Gastroesophageal sphincter (tissue), 4 donors: Measurements from ENCODE around the gene USP49. TPM values are rescaled to one million over a fixed set of nuclear protein-coding genes. Genes with fewer than 3 reads are reported as not detected.

Experiments used
- ATAC-seq: fragments of 150-250 bp; one replicate; pipeline ENCODE4 v1.9.1; 2016; ENCODE audit warnings: mild to moderate bottlenecking, moderate library complexity
- H3K27ac ChIP-seq, 4 donors: fragments of 200-600 bp; sonication (generic) in 3 of 4; 1 replicate in 3 of 4; 2 replicates in 1 of 4; pipeline ENCODE4 v1.5.1; 2016 to 2019
- H3K27me3 ChIP-seq: fragments of 200-600 bp; sonication (generic); one replicate; pipeline ENCODE4 v1.5.1; 2019
- H3K36me3 ChIP-seq, 2 donors: fragments of 200-600 bp; sonication (generic); one replicate each; pipeline ENCODE4 v1.5.1; 2019; ENCODE audit warnings: control low read depth in 1 of 2
- H3K4me1 ChIP-seq, 3 donors: fragments of 200-600 bp; sonication (generic); 1 replicate in 2 of 3; 2 replicates in 1 of 3; pipeline ENCODE4 v1.5.1; 2016 to 2019; ENCODE audit warnings: control low read depth in 2 of 3
- H3K4me3 ChIP-seq, 2 donors: fragments of 200-600 bp; sonication (generic); one replicate each; pipeline ENCODE4 v1.5.1; 2019; ENCODE audit warnings: mild to moderate bottlenecking in 1 of 2, moderate library complexity in 1 of 2
- H3K9me3 ChIP-seq, 3 donors: fragments of 200-600 bp; sonication (generic); one replicate each; pipeline ENCODE4 v1.5.1; 2017 to 2019; ENCODE audit warnings: control low read depth in 2 of 3
- CTCF ChIP-seq, 4 experiments: fragments of 200-600 bp in 2 of 4; fragments of 450-650 bp in 2 of 4; sonication (generic) in 1 of 4; IDR thresholded peaks; one replicate each; pipeline ENCODE4 v1.5.1; 2017 to 2019; ENCODE audit warnings: antibody characterized with exemption in 4 of 4, mild to moderate bottlenecking in 2 of 4, moderate library complexity in 2 of 4
- EP300 ChIP-seq: sonication (generic); formaldehyde crosslinking; IDR thresholded peaks from one replicate; pipeline ENCODE4 v1.6.1; 2017; ENCODE audit warnings: antibody characterized with exemption, mild to moderate bottlenecking
- POLR2A ChIP-seq, 2 donors: fragments of 450-650 bp; IDR thresholded peaks; one replicate each; pipeline ENCODE4 v1.6.1; 2017; ENCODE audit warnings: antibody characterized with exemption in 2 of 2, mild to moderate bottlenecking in 2 of 2, moderate library complexity in 1 of 2
- POLR2AphosphoS5 ChIP-seq: sonication (generic); formaldehyde crosslinking; IDR thresholded peaks from one replicate; pipeline ENCODE4 v1.6.1; 2017; ENCODE audit warnings: antibody characterized with exemption
- WGBS, 2 donors: methylation state at CpG; one replicate each; pipeline ENCODE4 v1.1.5; 2018; ENCODE audit warnings: low coverage in 1 of 2; 5-methylcytosine and 5-hydroxymethylcytosine counted together
- total RNA-seq, 4 donors: library from RNA; depleted of rRNA; stranded (reverse); fragments of >200 nt; gene quantifications; one replicate each; pipeline ENCODE4 v1.1.0, GENCODE V29; 2016

Gene USP49
- total RNA-seq, 4 donors from 2014 or later: 0.69 to 5.4 (median 2.0) TPM

- no peaks in the 10 kb centered on the region for H3K27me3 ChIP-seq
- H3K4me3 ChIP-seq: no peak overlapping the region
- H3K9me3 ChIP-seq: no peaks in the 10 kb centered on the region
- TF ChIP-seq POLR2A (IDR thresholded peaks at IDR 0.05) (no peak), CTCF (IDR thresholded peaks at IDR 0.05) (no peak), EP300 (no peak), POLR2AphosphoS5 (no peak)
- H3K27ac ChIP-seq: no peak overlapping the region
- H3K36me3 ChIP-seq: no peaks in the 10 kb centered on the region
- H3K4me1 ChIP-seq: no peaks in the 10 kb centered on the region
- no peak for ATAC-seq
- WGBS, 2 donors: 78 to 82% methylated on average over 1 to 2 of the region's 4 CpGs
These were observed 7.8 kb downstream of the USP49 start for GRCh38 chr6:41887331-41887751.

GRCh38 chr6:41885930-41886329 lies 9.2 kb downstream of the USP49 start:
- no peak for ATAC-seq
- 90 to 100% methylated on average over 1 of the region's 1 CpG for WGBS, 2 donors
- H3K4me3 ChIP-seq: no peak overlapping the region

GRCh38 chr6:41884957-41885356 lies 10.2 kb downstream of the USP49 start:
- no peaks in the 10 kb centered on the region for H3K27me3 ChIP-seq
- TF ChIP-seq POLR2A (IDR thresholded peaks at IDR 0.05) (no peak), CTCF (IDR thresholded peaks at IDR 0.05) (no peak), EP300 (no peak), POLR2AphosphoS5 (no peak)
- ATAC-seq: no peak
- H3K9me3 ChIP-seq: no peaks in the 10 kb centered on the region
- H3K36me3 ChIP-seq: no peaks in the 10 kb centered on the region
- H3K4me3 ChIP-seq: no peak overlapping the region
- H3K27ac ChIP-seq: no peak overlapping the region
- 77 to 86% methylated on average over 5 of the region's 5 CpGs for WGBS, 2 donors
- H3K4me1 ChIP-seq: no peaks in the 10 kb centered on the region

More at GRCh38 chr6:41885930-41886329, 9.2 kb downstream of the USP49 start:
- H3K27me3 ChIP-seq: no peaks in the 10 kb centered on the region
- H3K4me1 ChIP-seq: no peaks in the 10 kb centered on the region
- H3K36me3 ChIP-seq: no peaks in the 10 kb centered on the region
- no peak overlapping the region for H3K27ac ChIP-seq
- no peaks in the 10 kb centered on the region for H3K9me3 ChIP-seq
- TF ChIP-seq CTCF (IDR thresholded peaks at IDR 0.05): no peak
- TF ChIP-seq EP300: no peak
- no peak for TF ChIP-seq POLR2A (IDR thresholded peaks at IDR 0.05)
- no peak for TF ChIP-seq POLR2AphosphoS5

GRCh38 chr6:41881506-41881905 lies 13.7 kb downstream of the USP49 start:
- 94 to 100% methylated on average over 1 of the region's 1 CpG for WGBS, 2 donors

More at GRCh38 chr6:41881506-41881905, 13.7 kb downstream of the USP49 start:
- no peak for ATAC-seq
- TF ChIP-seq EP300 (no peak), CTCF (IDR thresholded peaks at IDR 0.05) (no peak), POLR2AphosphoS5 (no peak), POLR2A (IDR thresholded peaks at IDR 0.05) (no peak)
- Histone ChIP-seq H3K36me3 (no peaks in the 10 kb centered on the region), H3K27ac (no peak overlapping the region), H3K27me3 (no peaks in the 10 kb centered on the region), H3K4me3 (no peak overlapping the region), H3K9me3 (no peaks in the 10 kb centered on the region), H3K4me1 (no peaks in the 10 kb centered on the region)
